B cell (primary cell): ENCODE data around the gene ADM2.

ENCODE experiments used
- EZH2 ChIP-seq: IDR thresholded peaks from 2 replicates; pipeline ENCODE4 v1.6.1; 2012; ENCODE audit warnings: borderline replicate concordance, low read depth, mild to moderate bottlenecking, moderate library complexity, low read length; ENCODE audit not compliant: insufficient read depth, poor library complexity, severe bottlenecking
- TF ChIP-seq, protein P1 (sequence below): fragments of 200-600 bp; IDR thresholded peaks from one replicate; pipeline ENCODE4 v1.8.0; 2022; ENCODE audit warnings: antibody characterized with exemption, mild to moderate bottlenecking

DNA sequence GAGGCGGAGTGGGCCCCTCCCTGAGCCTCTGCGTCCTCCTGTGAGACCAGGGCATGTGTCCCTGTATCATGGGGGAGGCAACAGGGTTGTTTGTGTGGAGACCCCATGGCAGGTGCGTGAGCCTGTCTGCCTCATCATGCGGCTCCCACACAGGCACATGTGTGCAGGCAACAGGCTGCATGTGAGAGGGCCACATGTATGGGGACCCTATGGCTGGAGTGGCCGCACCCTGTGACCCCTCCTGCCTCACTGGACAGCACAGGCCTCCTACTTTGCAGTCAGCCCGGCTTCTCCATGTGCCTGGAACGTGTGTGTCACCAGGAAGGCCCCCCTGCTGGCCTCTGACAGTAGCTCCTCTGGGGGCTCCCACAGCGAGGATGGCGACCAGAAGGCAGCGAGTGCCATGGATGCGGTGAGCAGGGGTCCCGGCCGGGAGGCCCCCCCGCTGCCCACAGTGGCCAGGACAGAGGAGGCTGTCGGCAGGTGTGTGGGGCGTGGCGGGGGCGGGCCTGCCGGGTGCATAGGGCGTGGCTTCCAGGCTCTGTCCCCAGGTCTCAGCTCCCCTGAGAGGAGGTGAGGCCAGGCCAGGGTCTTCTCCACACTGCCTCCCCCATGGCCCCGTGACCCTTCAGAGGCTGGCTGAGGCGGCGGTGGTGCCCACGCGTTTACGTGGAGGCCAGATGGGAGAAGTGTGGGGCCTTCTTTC, 40.6 kb upstream of the ADM2 start:
- TF ChIP-seq, protein P1, sequence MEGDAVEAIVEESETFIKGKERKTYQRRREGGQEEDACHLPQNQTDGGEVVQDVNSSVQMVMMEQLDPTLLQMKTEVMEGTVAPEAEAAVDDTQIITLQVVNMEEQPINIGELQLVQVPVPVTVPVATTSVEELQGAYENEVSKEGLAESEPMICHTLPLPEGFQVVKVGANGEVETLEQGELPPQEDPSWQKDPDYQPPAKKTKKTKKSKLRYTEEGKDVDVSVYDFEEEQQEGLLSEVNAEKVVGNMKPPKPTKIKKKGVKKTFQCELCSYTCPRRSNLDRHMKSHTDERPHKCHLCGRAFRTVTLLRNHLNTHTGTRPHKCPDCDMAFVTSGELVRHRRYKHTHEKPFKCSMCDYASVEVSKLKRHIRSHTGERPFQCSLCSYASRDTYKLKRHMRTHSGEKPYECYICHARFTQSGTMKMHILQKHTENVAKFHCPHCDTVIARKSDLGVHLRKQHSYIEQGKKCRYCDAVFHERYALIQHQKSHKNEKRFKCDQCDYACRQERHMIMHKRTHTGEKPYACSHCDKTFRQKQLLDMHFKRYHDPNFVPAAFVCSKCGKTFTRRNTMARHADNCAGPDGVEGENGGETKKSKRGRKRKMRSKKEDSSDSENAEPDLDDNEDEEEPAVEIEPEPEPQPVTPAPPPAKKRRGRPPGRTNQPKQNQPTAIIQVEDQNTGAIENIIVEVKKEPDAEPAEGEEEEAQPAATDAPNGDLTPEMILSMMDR = no peak
- TF ChIP-seq EZH2 = no peak
